Lung (tissue), 12 donors: ENCODE measurements around the gene TLE7. TPM values are rescaled to one million over a fixed set of nuclear protein-coding genes. Genes with fewer than 3 reads are reported as not detected.

Experiments used
- ATAC-seq: fragments of 200-7000 bp; cut with Tn5 transposase; one replicate; pipeline ENCODE4 v1.9.1; 2020; ENCODE audit warnings: moderate number of reproducible peaks; ENCODE audit not compliant: insufficient read depth, low FRiP score
- DNase-seq, 3 donors: peaks; one replicate each; pipeline ENCODE4 v3.0.0-alpha.2; 2013 to 2017
- H3K27ac ChIP-seq, 2 donors: one replicate each; pipeline ENCODE4 v1.5.1; 2013; ENCODE audit warnings: mild to moderate bottlenecking in 2 of 2, moderate library complexity in 2 of 2, control low read depth in 1 of 2, inconsistent platforms in 1 of 2, low read depth in 1 of 2, low read length in 1 of 2
- H3K27me3 ChIP-seq, 3 donors: one replicate each; pipeline ENCODE4 v1.5.1; 2013; ENCODE audit warnings: low read length in 2 of 3; ENCODE audit not compliant: control insufficient read depth in 3 of 3, insufficient read depth in 3 of 3
- H3K36me3 ChIP-seq, 4 donors: one replicate each; pipeline ENCODE4 v1.5.1; 2013; ENCODE audit warnings: low read length in 4 of 4, mild to moderate bottlenecking in 1 of 4, moderate library complexity in 1 of 4; ENCODE audit not compliant: control insufficient read depth in 4 of 4, insufficient read depth in 4 of 4
- H3K4me1 ChIP-seq, 5 donors: one replicate each; pipeline ENCODE4 v1.5.1; 2013; ENCODE audit warnings: low read length in 5 of 5, mild to moderate bottlenecking in 2 of 5, moderate library complexity in 1 of 5; ENCODE audit not compliant: control insufficient read depth in 5 of 5, insufficient read depth in 5 of 5
- H3K4me3 ChIP-seq: one replicate; pipeline ENCODE4 v1.5.1; 2013; ENCODE audit warnings: mild to moderate bottlenecking, control low read depth, moderate library complexity
- H3K9ac ChIP-seq, 2 donors: one replicate each; pipeline ENCODE4 v1.5.1; 2013; ENCODE audit warnings: low read length in 2 of 2, control low read depth in 1 of 2; ENCODE audit not compliant: insufficient read depth in 1 of 2
- H3K9me3 ChIP-seq, 4 donors: one replicate each; pipeline ENCODE4 v1.5.1; 2013; ENCODE audit warnings: low read length in 3 of 4, mild to moderate bottlenecking in 1 of 4, moderate library complexity in 1 of 4; ENCODE audit not compliant: control insufficient read depth in 4 of 4, insufficient read depth in 3 of 4
- WGBS, 2 donors: extraction: QIAGEN DNeasy Blood & Tissue Kit; methylation state at CpG; one replicate each; pipeline ENCODE4 v1.1.7; 2013; 5-methylcytosine and 5-hydroxymethylcytosine counted together
- polyA plus RNA-seq, 2 donors: library from polyadenylated mRNA; stranded (reverse); fragments of 200-250 nt; gene quantifications; one replicate each; pipeline ENCODE4 v1.2.1, GENCODE V29; 2013
- total RNA-seq, 2 donors: library from RNA; depleted of rRNA in 1 of 2; stranded (reverse); fragments of >200 nt in 1 of 2; gene quantifications; one replicate each; pipeline ENCODE4 v1.2.1, GENCODE V29; 2014 to 2021
- TF ChIP-seq, protein P1 (sequence below): IDR thresholded peaks from 2 replicates; pipeline ENCODE4 v1.5.1; 2012; ENCODE audit warnings: mild to moderate bottlenecking; ENCODE audit errors: control extremely low read depth, extremely low read depth
- donor health status: control.
- donor health status: control.
- donor health status: Bipolar disorder and iron deficiency.
- donor health status: healthy.
- donor health status: DM: yes; HTN: yes; CAD: no.

The TLE7 gene
- total and polyA plus RNA-seq, 4 donors, result not detected

DNA sequence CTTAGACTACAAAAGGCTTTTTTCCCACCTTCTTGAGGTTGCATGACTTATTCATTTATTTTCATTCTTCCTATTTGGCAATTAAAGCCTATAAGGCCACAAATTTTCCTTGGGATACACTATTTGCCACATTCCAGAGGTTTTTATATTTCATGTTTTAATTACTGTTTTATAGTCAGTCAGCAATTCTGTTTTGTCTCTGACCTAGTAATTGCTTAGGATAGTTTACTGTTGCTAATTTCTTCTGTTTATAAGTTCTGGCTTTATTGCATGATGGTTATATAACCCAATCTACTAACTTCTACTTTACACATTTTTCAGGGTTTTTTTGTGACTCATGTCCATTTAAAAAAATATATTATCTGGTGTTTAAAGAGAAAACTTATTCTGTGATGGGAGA lies 17.7 kb upstream of the TLE7 start:
- no peak overlapping the region for H3K4me3 ChIP-seq
- peaks cover 0 to 4% (median 0%) of the 10 kb centered on the region in 4 donors for H3K9me3 ChIP-seq
- no peaks in the 10 kb centered on the region for H3K27me3 ChIP-seq
- DNase-seq, result no peak
- no peak overlapping the region for H3K9ac ChIP-seq
- peaks cover 8 to 23% (median 17%) of the 10 kb centered on the region in 4 donors for H3K36me3 ChIP-seq
- no peak overlapping the region for H3K27ac ChIP-seq
- TF ChIP-seq, protein P1, sequence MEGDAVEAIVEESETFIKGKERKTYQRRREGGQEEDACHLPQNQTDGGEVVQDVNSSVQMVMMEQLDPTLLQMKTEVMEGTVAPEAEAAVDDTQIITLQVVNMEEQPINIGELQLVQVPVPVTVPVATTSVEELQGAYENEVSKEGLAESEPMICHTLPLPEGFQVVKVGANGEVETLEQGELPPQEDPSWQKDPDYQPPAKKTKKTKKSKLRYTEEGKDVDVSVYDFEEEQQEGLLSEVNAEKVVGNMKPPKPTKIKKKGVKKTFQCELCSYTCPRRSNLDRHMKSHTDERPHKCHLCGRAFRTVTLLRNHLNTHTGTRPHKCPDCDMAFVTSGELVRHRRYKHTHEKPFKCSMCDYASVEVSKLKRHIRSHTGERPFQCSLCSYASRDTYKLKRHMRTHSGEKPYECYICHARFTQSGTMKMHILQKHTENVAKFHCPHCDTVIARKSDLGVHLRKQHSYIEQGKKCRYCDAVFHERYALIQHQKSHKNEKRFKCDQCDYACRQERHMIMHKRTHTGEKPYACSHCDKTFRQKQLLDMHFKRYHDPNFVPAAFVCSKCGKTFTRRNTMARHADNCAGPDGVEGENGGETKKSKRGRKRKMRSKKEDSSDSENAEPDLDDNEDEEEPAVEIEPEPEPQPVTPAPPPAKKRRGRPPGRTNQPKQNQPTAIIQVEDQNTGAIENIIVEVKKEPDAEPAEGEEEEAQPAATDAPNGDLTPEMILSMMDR, result no peak
- no peak for ATAC-seq
- H3K4me1 ChIP-seq, result peaks cover 0 to 15% (median 5%) of the 10 kb centered on the region in 5 donors

DNA sequence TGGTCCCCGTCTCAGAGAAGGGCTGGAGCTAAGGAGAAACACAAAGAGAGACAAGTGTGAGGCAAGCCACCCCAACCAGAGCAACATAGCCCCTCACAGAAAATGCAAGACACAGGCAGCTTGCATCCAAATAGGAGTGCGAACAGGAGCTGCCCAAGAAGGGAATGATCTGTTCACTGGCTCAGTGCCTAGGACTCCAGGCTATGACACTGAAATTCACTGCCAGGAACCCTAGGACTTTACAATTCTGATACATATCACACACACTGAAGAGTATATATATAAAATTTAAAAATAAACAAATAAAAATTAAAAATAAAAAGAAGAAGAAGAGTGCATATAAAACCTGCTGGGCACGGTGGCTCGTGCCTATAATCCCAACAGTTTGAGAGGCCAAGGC lies 14.9 kb upstream of the TLE7 start:
- no peaks in the 10 kb centered on the region for H3K27me3 ChIP-seq
- H3K36me3 ChIP-seq, result peaks cover 21 to 43% (median 37%) of the 10 kb centered on the region in 4 donors
- no peak for ATAC-seq
- DNase-seq, result no peak
- TF ChIP-seq, protein P1, result no peak
- no peak overlapping the region for H3K4me3 ChIP-seq
- peaks cover 0 to 15% (median 3%) of the 10 kb centered on the region in 5 donors for H3K4me1 ChIP-seq
- no peak overlapping the region for H3K27ac ChIP-seq
- peaks cover 0 to 17% (median 10%) of the 10 kb centered on the region in 4 donors for H3K9me3 ChIP-seq
- WGBS, 2 donors, result 96 to 97% methylated on average over 4 of the region's 4 CpGs
- H3K9ac ChIP-seq, result no peak overlapping the region

DNA sequence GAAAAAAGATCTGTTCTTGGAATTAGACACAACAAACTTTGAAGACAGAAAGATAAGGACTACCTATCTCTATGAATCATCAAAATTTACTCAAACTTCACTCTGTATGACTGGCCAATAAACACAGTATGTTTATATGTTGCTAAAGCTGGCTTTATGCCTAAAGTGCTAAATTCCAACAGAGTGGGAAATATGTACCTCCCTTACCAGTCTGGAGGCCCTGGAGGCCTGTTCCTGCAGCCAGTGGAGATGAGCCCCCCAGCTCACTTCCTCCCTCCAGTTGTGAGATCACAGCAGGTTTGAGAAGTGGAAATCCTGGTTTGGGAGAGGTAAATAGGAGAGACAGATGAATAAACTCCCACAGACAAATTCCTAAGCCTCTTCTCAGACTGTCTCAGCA lies 11.2 kb upstream of the TLE7 start:
- Histone ChIP-seq H3K9ac (no peak overlapping the region), H3K36me3 (peaks cover 38 to 75% (median 69%) of the 10 kb centered on the region in 4 donors), H3K9me3 (peaks cover 19 to 46% (median 30%) of the 10 kb centered on the region in 4 donors), H3K27ac (no peak overlapping the region), H3K4me3 (no peak overlapping the region), H3K27me3 (no peaks in the 10 kb centered on the region), H3K4me1 (no peaks in the 10 kb centered on the region)
- TF ChIP-seq, protein P1, result no peak
- ATAC-seq, result no peak
- no peak for DNase-seq

GRCh38 chr16:71449020-71449419 lies 7.2 kb upstream of the TLE7 start:
- no peak for ATAC-seq
- Histone ChIP-seq H3K36me3 (peaks cover 28 to 55% (median 52%) of the 10 kb centered on the region in 4 donors), H3K9ac (no peak overlapping the region), H3K27me3 (no peaks in the 10 kb centered on the region), H3K4me3 (no peak overlapping the region), H3K9me3 (peaks cover 29 to 76% (median 37%) of the 10 kb centered on the region in 4 donors), H3K4me1 (no peaks in the 10 kb centered on the region), H3K27ac (no peak overlapping the region)
- WGBS, 2 donors, result 95 to 98% methylated on average over 3 of the region's 3 CpGs
- TF ChIP-seq, protein P1, result no peak
- no peak for DNase-seq
